IPS-15b (cell line): ENCODE results near the gene LIPM.

ENCODE experiments used
- H3K27me3 ChIP-seq: one replicate; pipeline ENCODE4 v1.6.1; 2013; ENCODE audit warnings: low read length; ENCODE audit not compliant: control insufficient read depth, insufficient read depth
- H3K36me3 ChIP-seq: one replicate; pipeline ENCODE4 v1.6.1; 2013; ENCODE audit warnings: low read length; ENCODE audit not compliant: control insufficient read depth, insufficient read depth
- H3K4me1 ChIP-seq: one replicate; pipeline ENCODE4 v1.6.1; 2013; ENCODE audit warnings: mild to moderate bottlenecking, low read length; ENCODE audit not compliant: control insufficient read depth, insufficient read depth
- H3K4me3 ChIP-seq: one replicate; pipeline ENCODE4 v1.5.1; 2013; ENCODE audit warnings: low read depth, low read length
- H3K9ac ChIP-seq: one replicate; pipeline ENCODE4 v1.6.1; 2013; ENCODE audit warnings: low read depth, mild to moderate bottlenecking, low read length
- H3K9me3 ChIP-seq: one replicate; pipeline ENCODE4 v1.6.1; 2013; ENCODE audit warnings: mild to moderate bottlenecking, low read length; ENCODE audit not compliant: control insufficient read depth, insufficient read depth

Gene LIPM

GRCh38 chr10:88802523-88803285 is at the start of gene LIPM:
Gene LIPM (plus strand): TSS chr10:88802730. CDS start chr10:88802897, 167 bp downstream.
- Histone ChIP-seq H3K36me3 (no peaks in the 10 kb centered on the region), H3K9ac (no peak within 1 kb of the TSS), H3K9me3 (no peaks in the 10 kb centered on the region)

DNA sequence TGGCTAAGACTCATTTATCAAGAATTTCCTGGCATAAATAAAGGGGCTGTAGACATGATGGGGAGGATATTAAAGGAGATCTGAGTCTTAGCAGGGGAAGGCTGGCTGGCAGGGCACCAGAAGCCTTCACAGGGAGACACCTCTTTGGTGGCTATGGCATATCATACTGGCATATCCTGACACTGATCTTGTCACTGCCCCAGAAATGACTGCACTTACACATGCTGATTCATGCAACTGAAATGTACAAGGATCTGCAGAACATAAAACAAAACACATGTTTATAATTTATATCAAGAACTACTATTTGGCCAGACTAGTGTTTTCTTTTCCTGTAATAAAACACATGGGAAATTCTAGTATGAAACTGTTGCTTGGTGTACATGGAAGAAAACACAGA is 48.2 kb upstream of the LIPM start:
- H3K9ac ChIP-seq = no peak overlapping the region
- H3K27me3 ChIP-seq = no peaks in the 10 kb centered on the region

More at GRCh38 chr10:88802523-88803285, at the start of gene LIPM:
- no peaks in the 10 kb centered on the region for H3K27me3 ChIP-seq
- H3K4me3 ChIP-seq = no peak within 1 kb of the TSS
- H3K4me1 ChIP-seq = peaks cover 6% of the 10 kb centered on the region

GRCh38 chr10:88755753-88756152 is 46.8 kb upstream of the LIPM start:
- no peak overlapping the region for H3K4me3 ChIP-seq
- no peaks in the 10 kb centered on the region for H3K36me3 ChIP-seq

More for the DNA sequence above, 48.2 kb upstream of the LIPM start:
- Histone ChIP-seq H3K36me3 (no peaks in the 10 kb centered on the region), H3K4me3 (no peak overlapping the region), H3K9me3 (no peaks in the 10 kb centered on the region), H3K4me1 (peaks cover 2% of the 10 kb centered on the region)

GRCh38 chr10:88756660-88757059 is 45.9 kb upstream of the LIPM start:
- no peak overlapping the region for H3K9ac ChIP-seq
- H3K9me3 ChIP-seq = no peaks in the 10 kb centered on the region
- no peaks in the 10 kb centered on the region for H3K36me3 ChIP-seq
- H3K4me3 ChIP-seq = no peak overlapping the region
- H3K27me3 ChIP-seq = no peaks in the 10 kb centered on the region
- peaks cover 2% of the 10 kb centered on the region for H3K4me1 ChIP-seq

More at GRCh38 chr10:88755753-88756152, 46.8 kb upstream of the LIPM start:
- Histone ChIP-seq H3K9me3 (no peaks in the 10 kb centered on the region), H3K9ac (no peak overlapping the region), H3K27me3 (no peaks in the 10 kb centered on the region), H3K4me1 (peaks cover 2% of the 10 kb centered on the region)

DNA sequence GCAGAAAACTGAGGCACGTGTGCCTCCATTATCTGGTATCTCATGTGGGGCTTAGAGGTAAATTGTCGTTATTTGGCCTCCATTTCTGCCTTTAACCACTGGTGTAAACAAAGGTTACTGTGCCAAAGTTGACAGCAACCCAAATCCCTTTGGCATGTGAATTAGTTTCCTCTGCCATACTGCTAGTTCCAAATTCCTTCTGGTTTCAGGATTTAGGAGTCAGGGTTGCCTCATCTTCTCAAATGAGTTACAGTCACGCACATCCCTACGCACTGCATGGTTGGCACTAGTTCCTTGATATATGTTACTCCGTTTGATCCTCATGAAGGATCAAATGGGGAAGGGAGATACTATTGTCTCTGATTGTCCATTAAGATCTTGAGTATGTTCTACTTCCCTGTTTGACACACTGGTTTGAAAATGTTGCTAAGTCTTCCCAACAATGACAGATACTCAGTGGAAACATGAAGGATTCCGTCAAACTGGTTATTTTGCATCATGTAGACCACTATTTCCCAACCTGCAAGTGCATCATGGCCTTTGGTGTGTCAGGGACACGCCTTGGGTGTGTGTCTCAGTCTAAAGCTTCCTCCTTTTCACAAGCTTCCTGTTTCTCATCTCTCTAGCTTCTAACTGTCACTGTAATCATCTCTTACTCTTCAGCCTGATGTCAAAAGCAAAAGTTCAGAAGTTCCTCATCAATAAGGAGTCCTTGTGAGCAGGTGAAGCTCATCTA is 43.0 kb upstream of the LIPM start, which contains the start of gene LIPN:
Gene LIPN (plus strand): TSS at position 655 of the 736 bp plus-strand sequence. CDS start 1,386 bp downstream, outside the sequence.
- no peak within 1 kb of the TSS for H3K4me3 ChIP-seq
- H3K9ac ChIP-seq = no peak within 1 kb of the TSS
- H3K9me3 ChIP-seq = no peaks in the 10 kb centered on the region
- no peaks in the 10 kb centered on the region for H3K36me3 ChIP-seq
- H3K4me1 ChIP-seq = peaks cover 2% of the 10 kb centered on the region
- H3K27me3 ChIP-seq = no peaks in the 10 kb centered on the region

GRCh38 chr10:88762906-88763305 is 39.6 kb upstream of the LIPM start:
- no peaks in the 10 kb centered on the region for H3K36me3 ChIP-seq
- no peaks in the 10 kb centered on the region for H3K9me3 ChIP-seq
- no peaks in the 10 kb centered on the region for H3K4me1 ChIP-seq
- no peaks in the 10 kb centered on the region for H3K27me3 ChIP-seq
- no peak overlapping the region for H3K9ac ChIP-seq
- H3K4me3 ChIP-seq = no peak overlapping the region

DNA sequence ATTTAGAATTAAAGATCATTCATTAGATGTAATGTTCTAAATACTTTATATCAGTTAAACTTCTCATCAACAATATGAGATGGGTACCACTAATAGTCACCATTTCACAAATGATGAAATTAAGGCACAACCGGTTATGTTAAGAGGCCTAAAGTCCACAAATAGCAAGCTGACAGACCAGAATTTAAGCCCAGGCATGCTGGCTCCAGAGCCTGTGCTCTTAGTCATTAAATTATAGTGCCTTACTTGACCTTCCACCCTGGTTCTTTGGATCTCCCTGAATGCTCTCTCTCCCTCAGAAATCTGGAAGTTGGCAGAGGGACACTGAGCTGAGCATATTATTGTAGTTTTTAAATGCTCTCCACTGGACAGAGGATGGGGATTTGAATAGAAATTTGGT is 39.1 kb upstream of the LIPM start:
- Histone ChIP-seq H3K9ac (no peak overlapping the region), H3K36me3 (no peaks in the 10 kb centered on the region), H3K4me3 (no peak overlapping the region), H3K27me3 (no peaks in the 10 kb centered on the region), H3K4me1 (no peaks in the 10 kb centered on the region), H3K9me3 (no peaks in the 10 kb centered on the region)

DNA sequence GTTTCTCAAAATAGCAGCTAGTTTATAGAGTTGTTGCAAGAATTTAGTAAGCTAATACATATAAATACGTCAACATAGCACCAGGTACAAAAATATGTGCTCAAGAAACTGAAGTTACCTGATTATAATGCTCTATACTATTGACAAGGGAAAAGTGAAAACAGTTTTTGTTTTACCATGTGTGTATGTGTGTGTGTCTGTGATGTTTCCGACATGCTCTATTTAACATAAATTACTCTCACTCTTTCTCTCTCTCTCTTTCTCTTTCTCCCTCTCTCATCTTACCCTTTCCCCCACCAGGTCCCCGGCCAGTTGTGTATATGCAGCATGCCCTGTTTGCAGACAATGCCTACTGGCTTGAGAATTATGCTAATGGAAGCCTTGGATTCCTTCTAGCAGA is 38.4 kb upstream of the LIPM start:
- Histone ChIP-seq H3K36me3 (no peaks in the 10 kb centered on the region), H3K4me1 (no peaks in the 10 kb centered on the region), H3K4me3 (no peak overlapping the region), H3K9me3 (no peaks in the 10 kb centered on the region), H3K9ac (no peak overlapping the region), H3K27me3 (no peaks in the 10 kb centered on the region)

GRCh38 chr10:88765816-88766215 is 36.7 kb upstream of the LIPM start:
- Histone ChIP-seq H3K27me3 (no peaks in the 10 kb centered on the region), H3K4me1 (no peaks in the 10 kb centered on the region), H3K9ac (no peak overlapping the region), H3K36me3 (no peaks in the 10 kb centered on the region), H3K9me3 (no peaks in the 10 kb centered on the region), H3K4me3 (no peak overlapping the region)

- no peaks in the 10 kb centered on the region for H3K36me3 ChIP-seq
- H3K4me1 ChIP-seq = no peaks in the 10 kb centered on the region
- H3K4me3 ChIP-seq = no peak overlapping the region
- no peak overlapping the region for H3K9ac ChIP-seq
- H3K9me3 ChIP-seq = no peaks in the 10 kb centered on the region
- H3K27me3 ChIP-seq = no peaks in the 10 kb centered on the region
Observed at GRCh38 chr10:88769384-88769783, 33.1 kb upstream of the LIPM start.

DNA sequence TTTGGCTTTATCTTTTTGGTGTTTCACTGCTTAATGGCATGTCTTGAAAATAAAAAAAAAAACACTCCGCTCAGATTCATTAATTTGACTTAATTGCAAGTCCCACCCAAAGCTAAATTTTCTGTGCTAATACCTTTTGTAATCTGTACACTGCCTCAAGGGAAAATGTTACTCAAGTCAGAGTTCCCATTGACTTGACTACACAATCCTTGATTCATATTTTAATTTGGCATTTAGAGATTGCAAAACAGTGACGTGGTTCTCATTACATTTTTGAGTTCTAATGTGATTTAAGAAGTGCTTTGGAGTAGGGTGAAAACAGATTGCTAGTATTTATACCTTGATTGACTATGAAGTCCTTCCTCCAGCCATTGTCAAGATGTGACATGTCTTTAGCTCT is 21.3 kb upstream of the LIPM start:
- Histone ChIP-seq H3K27me3 (no peaks in the 10 kb centered on the region), H3K36me3 (no peaks in the 10 kb centered on the region), H3K4me3 (no peak overlapping the region), H3K9me3 (no peaks in the 10 kb centered on the region), H3K4me1 (no peaks in the 10 kb centered on the region), H3K9ac (no peak overlapping the region)

- no peaks in the 10 kb centered on the region for H3K9me3 ChIP-seq
- no peaks in the 10 kb centered on the region for H3K36me3 ChIP-seq
- no peak overlapping the region for H3K9ac ChIP-seq
- H3K4me1 ChIP-seq = no peaks in the 10 kb centered on the region
- H3K4me3 ChIP-seq = no peak overlapping the region
- no peaks in the 10 kb centered on the region for H3K27me3 ChIP-seq
Observed at GRCh38 chr10:88782222-88782621, 20.3 kb upstream of the LIPM start.
